GM19239 (cell line): ENCODE measurements around the gene USP21.
A peak's percentile ranks its signal among the peaks of the same experiment; 100 is the strongest.

ENCODE experiments used
- DNase-seq: peaks from one replicate; pipeline ENCODE4 v3.0.0; 2011; ENCODE audit warnings: low spot score; ENCODE audit not compliant: insufficient read length
- FAIRE-seq: peaks from 2 replicates; lab custom pipeline; 2011; peaks lifted over from hg19 to GRCh38; lab: Jason Lieb, UNC

The USP21 gene

DNA sequence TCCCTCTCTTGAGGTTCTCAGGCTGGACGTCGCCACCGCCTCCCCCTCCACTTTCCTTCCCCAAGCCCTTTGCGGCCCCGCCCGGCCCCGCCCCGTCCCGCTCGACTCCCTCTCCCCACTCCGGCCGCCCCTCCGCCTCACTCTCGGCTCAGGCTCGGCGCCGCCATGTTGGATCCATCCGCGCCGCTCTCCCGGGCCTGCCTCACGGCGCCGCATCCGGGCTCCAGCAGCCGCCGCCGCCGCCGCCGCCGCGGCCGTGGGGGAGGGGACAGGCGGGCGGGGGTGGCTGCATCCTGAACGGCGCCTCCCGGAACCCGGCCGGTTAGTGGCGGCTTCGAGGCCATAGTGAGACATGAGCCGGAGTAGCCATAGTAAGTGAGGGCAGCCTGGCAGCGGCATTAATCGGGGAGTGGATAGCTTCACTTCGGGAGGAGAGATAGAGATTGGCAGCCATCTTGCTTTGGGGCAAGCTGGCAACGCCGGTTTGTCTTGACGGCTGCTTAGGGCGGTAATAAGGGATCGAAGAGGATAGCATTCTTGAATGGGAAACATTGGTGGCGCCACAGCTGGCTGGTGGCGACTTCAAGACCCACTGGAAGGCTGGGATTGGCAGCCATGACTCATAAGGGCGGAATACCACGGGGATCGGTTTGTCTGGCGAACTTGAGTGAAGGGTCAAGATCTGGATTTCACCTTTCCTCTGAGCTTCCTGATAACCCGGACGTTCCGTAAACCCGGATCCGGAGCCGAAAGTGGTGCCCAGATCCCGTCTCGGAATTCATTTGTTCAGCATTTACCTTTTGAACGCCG lies 26.7 kb upstream of the USP21 start, which contains the start of gene DEDD:
Gene DEDD, minus strand, starts transcription at position 258 of the 810 bp plus-strand sequence. CDS start 8,205 bp downstream, outside the sequence.
- FAIRE-seq = peak; percentile 96
- DNase-seq = peak; percentile 89

DNA sequence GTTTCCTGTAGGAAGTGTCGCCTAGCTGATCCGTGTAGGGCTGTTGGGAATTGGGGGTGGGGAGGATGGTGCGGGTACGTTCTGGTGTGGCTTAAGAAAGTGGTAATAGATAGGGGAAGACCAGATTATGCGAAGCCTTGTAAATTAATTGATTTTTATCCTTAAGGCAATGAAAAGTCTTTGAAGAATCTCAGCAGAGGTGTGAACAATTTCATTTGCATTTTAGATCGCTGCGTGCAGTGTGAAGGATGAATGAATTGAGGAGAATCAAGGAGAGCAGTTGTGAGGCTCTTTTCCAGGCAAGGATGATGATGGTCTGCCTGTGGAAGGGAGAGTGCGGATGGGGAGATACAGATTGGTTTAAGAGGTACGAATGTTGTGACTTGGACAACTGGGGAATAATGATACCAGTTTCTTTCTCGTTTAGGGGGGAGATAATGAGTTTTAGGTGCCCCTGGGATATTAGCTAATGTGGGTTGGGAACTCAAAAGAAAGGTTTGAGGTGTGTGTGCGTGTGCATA lies 26.0 kb upstream of the USP21 start:
- FAIRE-seq = no peak

GRCh38 chr1:161137881-161138280 lies 21.4 kb upstream of the USP21 start:
- DNase-seq (no peak), FAIRE-seq (no peak)

More for the DNA sequence above, 26.0 kb upstream of the USP21 start:
- DNase-seq = no peak

GRCh38 chr1:161138431-161138830 lies 20.9 kb upstream of the USP21 start:
- FAIRE-seq (no peak), DNase-seq (no peak)

- no peak for FAIRE-seq
Measured at GRCh38 chr1:161139766-161140165, 19.5 kb upstream of the USP21 start.

DNA sequence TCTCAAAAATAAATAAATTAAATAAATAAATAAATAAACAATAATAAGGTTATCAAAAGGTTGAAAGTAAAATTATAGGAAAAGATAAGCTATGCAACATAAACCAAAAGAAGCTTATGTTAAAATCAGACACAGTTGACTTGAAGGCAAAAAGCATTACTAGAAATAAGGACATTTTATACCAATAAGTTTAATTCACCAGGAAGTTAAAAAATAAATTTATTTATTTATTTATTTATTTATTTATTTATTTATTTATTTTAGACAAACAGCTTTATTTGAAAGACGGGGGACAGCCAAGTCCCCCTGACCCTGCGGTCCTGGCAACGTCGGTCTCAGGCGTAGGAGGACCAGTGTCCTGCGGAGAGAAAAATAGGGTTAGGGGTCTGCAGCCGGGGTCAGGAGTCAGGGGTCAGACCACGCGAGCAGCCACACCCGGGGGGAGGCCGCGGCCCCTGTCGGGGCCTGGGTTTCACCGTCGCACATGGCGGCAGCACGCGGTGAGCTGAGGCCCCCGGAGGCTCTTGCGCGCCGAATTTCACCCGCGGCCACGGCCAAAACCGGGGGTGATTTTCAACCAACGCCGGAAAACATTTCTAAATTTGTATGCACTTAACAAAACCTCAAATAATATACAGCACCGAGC lies 18.4 kb upstream of the USP21 start:
- DNase-seq = no peak
- no peak for FAIRE-seq

More at GRCh38 chr1:161139766-161140165, 19.5 kb upstream of the USP21 start:
- no peak for DNase-seq

- DNase-seq (no peak), FAIRE-seq (no peak)
Measured at GRCh38 chr1:161145832-161146231, 13.5 kb upstream of the USP21 start.

DNA sequence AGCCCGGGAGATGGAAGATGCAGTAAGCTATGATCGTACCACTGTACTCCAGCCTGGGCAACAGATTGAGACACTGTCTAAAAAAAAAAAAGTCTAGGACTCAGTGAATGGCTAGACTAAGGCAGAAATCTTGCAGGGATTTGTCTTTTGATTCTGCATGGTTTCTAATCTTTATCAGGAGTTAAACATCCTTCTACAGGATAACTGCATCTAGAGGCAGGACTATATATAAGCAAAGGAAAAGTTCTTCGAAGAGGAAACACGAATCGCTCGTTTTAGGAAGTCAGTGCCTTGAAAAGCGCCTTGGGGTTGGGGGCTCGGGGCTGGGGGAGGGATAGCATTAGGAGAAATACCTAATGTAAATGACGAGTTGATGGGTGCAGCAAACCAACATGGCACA lies 6.1 kb upstream of the USP21 start:
- DNase-seq (no peak), FAIRE-seq (no peak)

DNA sequence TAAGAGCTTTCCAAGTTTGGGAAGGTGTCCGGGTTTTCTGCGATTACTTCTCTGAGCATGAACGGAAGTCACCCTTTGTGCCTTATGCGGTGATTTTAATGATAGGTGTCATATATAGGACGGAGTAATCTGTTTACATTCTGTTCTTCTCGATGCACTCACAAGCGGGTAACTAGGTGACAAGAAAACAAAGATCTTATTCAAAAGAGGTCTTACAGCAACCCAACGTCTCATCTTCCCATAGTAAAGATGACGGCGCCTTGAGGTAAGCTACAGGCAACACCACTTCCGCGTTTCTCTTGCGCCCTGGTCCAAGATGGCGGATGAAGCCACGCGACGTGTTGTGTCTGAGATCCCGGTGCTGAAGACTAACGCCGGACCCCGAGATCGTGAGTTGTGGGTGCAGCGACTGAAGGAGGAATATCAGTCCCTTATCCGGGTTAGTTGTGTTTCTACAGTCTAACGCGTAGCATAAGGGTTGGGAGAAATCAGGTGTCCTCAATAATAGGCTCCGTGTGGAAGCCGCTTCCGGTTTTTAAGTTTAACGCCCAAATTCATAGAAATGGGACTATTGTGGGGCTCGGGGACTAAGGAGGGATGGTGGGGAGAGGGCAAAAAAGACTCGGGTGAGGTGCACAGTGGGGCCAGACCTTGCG lies 5.5 kb upstream of the USP21 start, which contains the start of gene UFC1:
Gene UFC1, plus strand, starts transcription at position 297 of the 656 bp plus-strand sequence. Its CDS starts 20 bp downstream, at position 317.
- FAIRE-seq (peak; percentile 93), DNase-seq (peak; percentile 78)

GRCh38 chr1:161157867-161158266 lies 1.4 kb upstream of the USP21 start:
- no peak for FAIRE-seq

GRCh38 chr1:161158316-161159010 lies 837 bp upstream of the USP21 start:
- FAIRE-seq (no peak), DNase-seq (no peak)

More at GRCh38 chr1:161157867-161158266, 1.4 kb upstream of the USP21 start:
- DNase-seq = no peak

DNA sequence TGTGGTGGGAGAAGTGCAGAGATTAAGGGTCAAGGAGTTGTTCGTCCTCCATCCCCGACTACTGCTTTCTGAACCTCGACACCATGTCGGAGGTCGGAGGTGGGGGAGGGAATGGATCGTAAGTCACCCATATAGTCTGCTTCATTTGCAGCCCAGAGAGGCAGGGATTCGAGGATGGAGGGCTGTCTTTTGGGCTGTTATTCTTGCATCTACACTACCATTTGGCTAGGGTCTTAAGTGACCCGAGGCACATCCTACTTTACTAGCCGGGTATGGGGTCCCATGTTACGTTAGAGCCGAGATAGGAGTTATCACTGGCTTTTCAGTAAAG lies 578 bp downstream of the USP21 start:
- FAIRE-seq = no peak
- DNase-seq = no peak

- FAIRE-seq (no peak), DNase-seq (no peak)
Measured at GRCh38 chr1:161160671-161161145, 1.4 kb downstream of the USP21 start.

DNA sequence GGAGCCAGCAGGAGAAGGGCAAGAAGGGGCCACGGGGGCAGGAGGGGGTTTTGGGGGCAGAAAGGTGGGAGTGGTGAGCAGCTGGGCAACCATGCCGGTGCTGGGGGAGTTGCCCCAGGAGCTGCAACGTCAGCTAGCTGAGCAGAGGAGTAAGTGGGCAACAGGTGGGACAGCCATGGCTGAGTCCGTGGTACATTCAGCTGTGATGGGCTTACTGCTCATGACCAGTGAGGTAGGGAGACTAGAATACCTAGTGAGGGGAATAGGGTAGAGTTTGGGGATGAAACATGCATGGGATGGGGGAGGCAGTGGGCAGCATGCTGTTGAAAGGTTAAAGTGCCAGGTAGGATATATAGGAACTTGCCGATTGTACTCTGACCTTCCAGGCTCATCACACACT lies 2.4 kb downstream of the USP21 start:
- no peak for DNase-seq
- no peak for FAIRE-seq

GRCh38 chr1:161162052-161162451 lies 2.8 kb downstream of the USP21 start:
- no peak for FAIRE-seq
- DNase-seq = no peak

DNA sequence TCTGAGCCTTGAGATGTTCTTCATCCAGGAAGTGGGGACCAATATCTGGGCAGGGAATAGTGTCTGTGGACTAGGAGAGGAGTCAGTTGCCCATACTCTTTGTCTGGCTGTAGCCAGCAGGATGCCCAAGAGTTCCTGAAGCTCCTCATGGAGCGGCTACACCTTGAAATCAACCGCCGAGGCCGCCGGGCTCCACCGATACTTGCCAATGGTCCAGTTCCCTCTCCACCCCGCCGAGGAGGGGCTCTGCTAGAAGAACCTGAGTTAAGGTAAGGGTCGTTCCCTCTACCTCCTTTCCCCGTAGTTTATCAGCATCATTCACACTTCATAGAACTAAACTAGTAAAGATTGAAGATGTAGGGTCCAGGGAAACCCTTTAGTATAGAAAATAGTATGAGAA lies 3.5 kb downstream of the USP21 start:
- no peak for DNase-seq
- no peak for FAIRE-seq

DNA sequence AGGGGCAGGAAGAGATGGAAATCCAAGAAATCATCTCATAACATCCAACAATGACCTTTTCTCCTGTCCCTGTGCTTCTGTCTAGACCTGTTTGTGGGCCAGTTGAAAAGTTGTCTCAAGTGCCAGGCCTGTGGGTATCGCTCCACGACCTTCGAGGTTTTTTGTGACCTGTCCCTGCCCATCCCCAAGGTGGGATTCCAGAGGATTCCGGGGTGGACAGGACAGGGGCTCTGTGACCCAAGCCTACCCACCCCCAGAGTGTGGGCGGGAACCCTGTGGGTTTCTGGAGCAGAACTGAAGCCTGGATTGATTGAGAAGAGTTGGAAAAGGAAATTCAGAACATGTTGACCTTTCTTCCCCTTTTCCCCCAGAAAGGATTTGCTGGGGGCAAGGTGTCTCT lies 4.5 kb downstream of the USP21 start:
- FAIRE-seq = no peak
- no peak for DNase-seq

DNA sequence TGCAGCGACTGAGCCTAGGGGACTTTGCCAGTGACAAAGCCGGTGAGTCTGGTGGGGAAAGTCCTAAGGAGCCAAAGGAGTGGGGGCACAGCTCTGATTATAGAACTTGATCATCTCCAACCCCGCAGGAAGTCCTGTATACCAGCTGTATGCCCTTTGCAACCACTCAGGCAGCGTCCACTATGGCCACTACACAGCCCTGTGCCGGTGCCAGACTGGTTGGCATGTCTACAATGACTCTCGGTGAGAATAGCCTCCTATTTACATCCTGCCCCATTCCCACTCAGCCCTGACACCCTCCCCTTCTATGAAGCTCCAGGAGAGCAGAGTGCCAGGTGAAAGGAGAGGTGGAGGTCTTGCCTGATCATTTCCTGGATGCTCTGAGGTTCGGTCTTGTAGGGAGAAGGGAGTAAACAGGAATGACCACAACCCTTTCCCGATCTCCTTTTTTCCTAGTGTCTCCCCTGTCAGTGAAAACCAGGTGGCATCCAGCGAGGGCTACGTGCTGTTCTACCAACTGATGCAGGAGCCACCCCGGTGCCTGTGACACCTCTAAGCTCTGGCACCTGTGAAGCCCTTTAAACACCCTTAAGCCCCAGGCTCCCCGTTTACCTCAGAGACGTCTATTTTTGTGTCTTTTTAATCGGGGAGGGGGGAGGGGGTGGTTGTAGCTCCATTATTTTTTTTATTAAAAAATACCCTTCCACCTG lies 5.8 kb downstream of the USP21 start:
- FAIRE-seq (no peak), DNase-seq (no peak)
